Breast epithelium (tissue), 4 donors: Measurements from ENCODE around the gene IGFBPL1. TPM values are rescaled to one million over a fixed set of nuclear protein-coding genes. Genes with fewer than 3 reads are reported as not detected.

Experiments used
- DNase-seq, 2 donors: peaks; one replicate each; pipeline ENCODE4 v3.0.0-alpha.2; 2019; ENCODE audit warnings: low spot score in 2 of 2
- H3K27ac ChIP-seq, 2 donors: fragments of 200-600 bp; sonication (generic) in 1 of 2; one replicate each; pipeline ENCODE4 v1.5.1; 2016 to 2019; ENCODE audit warnings: mild to moderate bottlenecking in 1 of 2
- H3K27me3 ChIP-seq, 2 donors: fragments of 200-600 bp; sonication (generic) in 1 of 2; one replicate each; pipeline versions ENCODE4 v1.5.1 to v1.6.0; 2017 to 2019; ENCODE audit warnings: control low read depth in 1 of 2, mild to moderate bottlenecking in 1 of 2
- H3K36me3 ChIP-seq: fragments of 200-600 bp; one replicate; pipeline ENCODE4 v1.5.1; 2019
- H3K4me1 ChIP-seq, 2 donors: fragments of 200-600 bp; sonication (generic); one replicate each; pipeline ENCODE4 v1.5.1; 2016 to 2019; ENCODE audit warnings: control low read depth in 1 of 2
- H3K4me3 ChIP-seq, 3 donors: fragments of 200-600 bp; sonication (generic); 1 replicate in 2 of 3; 2 replicates in 1 of 3; pipeline ENCODE4 v1.5.1; 2016 to 2019; ENCODE audit warnings: mild to moderate bottlenecking in 3 of 3, moderate library complexity in 2 of 3
- H3K9me3 ChIP-seq, 2 donors: fragments of 200-600 bp; sonication (generic) in 1 of 2; one replicate each; pipeline ENCODE4 v1.5.1; 2016 to 2019; ENCODE audit warnings: control low read depth in 1 of 2
- POLR2A ChIP-seq: fragments of 450-650 bp; IDR thresholded peaks from one replicate; pipeline ENCODE4 v1.6.1; 2016; ENCODE audit warnings: antibody characterized with exemption, mild to moderate bottlenecking, moderate library complexity
- POLR2AphosphoS5 ChIP-seq, 3 donors: sonication (generic); formaldehyde crosslinking; IDR thresholded peaks; one replicate each; pipeline ENCODE4 v1.6.1; 2017; ENCODE audit warnings: antibody characterized with exemption in 3 of 3
- intact Hi-C: fragments of 100-400 bp; cut with DNase I; formaldehyde crosslinking; loops from one replicate; pipeline ENCODE4 v1.15.1; 2023; ENCODE audit warnings: low total_unique reads
- total RNA-seq, 3 donors: library from RNA; depleted of rRNA; stranded (reverse); fragments of >200 nt; gene quantifications; one replicate each; pipeline ENCODE4 v1.1.0, GENCODE V29; 2016
- TF ChIP-seq, protein P1 (sequence below), 3 donors: fragments of 450-650 bp; IDR thresholded peaks; one replicate each; pipeline ENCODE4 v1.5.1; 2016 to 2017; ENCODE audit warnings: antibody characterized with exemption in 3 of 3, mild to moderate bottlenecking in 3 of 3, moderate library complexity in 3 of 3

Gene IGFBPL1
- total RNA-seq, 3 donors from 2014 or later: not detected

DNA sequence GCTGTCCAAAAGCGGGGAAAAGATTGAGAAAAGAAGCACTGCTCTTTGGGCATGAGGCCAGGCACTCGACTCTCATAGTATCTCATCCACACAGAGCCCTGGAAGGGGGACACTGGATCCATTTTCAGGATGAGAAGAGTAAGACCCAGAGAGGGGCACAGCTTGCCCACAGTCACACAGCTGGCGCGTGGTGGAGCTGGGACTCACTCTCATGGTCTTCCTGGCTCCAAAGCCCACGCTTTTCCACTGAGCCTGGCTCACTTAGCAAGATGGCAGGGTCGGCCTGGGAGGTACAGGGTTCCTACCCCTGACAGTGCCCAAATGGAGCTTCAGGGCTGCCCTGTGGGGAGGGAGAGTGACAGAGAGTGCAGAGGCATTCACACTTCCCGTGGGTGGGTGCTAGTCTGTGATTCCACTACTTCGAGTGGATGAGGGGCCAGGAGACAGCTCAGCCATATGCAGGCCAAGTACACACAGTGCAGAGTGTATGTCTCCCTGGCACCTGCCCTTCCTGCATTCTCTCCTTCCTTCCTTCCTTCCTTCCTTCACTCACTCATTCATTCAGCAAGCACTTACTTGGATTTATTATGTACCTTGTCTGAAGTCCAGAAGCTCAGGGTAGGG is 18.3 kb upstream of the IGFBPL1 start:
- H3K27me3 ChIP-seq: no peaks in the 10 kb centered on the region
- H3K27ac ChIP-seq: no peak overlapping the region
- no peaks in the 10 kb centered on the region for H3K4me1 ChIP-seq
- DNase-seq: no peak
- no peaks in the 10 kb centered on the region for H3K36me3 ChIP-seq
- intact Hi-C loops: no loop called here
- no peaks in the 10 kb centered on the region for H3K9me3 ChIP-seq
- no peak overlapping the region for H3K4me3 ChIP-seq
- TF ChIP-seq, protein P1, sequence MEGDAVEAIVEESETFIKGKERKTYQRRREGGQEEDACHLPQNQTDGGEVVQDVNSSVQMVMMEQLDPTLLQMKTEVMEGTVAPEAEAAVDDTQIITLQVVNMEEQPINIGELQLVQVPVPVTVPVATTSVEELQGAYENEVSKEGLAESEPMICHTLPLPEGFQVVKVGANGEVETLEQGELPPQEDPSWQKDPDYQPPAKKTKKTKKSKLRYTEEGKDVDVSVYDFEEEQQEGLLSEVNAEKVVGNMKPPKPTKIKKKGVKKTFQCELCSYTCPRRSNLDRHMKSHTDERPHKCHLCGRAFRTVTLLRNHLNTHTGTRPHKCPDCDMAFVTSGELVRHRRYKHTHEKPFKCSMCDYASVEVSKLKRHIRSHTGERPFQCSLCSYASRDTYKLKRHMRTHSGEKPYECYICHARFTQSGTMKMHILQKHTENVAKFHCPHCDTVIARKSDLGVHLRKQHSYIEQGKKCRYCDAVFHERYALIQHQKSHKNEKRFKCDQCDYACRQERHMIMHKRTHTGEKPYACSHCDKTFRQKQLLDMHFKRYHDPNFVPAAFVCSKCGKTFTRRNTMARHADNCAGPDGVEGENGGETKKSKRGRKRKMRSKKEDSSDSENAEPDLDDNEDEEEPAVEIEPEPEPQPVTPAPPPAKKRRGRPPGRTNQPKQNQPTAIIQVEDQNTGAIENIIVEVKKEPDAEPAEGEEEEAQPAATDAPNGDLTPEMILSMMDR (IDR thresholded peaks at IDR 0.05): no peak
- TF ChIP-seq POLR2AphosphoS5 (IDR thresholded peaks at IDR 0.05): no peak
- TF ChIP-seq POLR2A: no peak

DNA sequence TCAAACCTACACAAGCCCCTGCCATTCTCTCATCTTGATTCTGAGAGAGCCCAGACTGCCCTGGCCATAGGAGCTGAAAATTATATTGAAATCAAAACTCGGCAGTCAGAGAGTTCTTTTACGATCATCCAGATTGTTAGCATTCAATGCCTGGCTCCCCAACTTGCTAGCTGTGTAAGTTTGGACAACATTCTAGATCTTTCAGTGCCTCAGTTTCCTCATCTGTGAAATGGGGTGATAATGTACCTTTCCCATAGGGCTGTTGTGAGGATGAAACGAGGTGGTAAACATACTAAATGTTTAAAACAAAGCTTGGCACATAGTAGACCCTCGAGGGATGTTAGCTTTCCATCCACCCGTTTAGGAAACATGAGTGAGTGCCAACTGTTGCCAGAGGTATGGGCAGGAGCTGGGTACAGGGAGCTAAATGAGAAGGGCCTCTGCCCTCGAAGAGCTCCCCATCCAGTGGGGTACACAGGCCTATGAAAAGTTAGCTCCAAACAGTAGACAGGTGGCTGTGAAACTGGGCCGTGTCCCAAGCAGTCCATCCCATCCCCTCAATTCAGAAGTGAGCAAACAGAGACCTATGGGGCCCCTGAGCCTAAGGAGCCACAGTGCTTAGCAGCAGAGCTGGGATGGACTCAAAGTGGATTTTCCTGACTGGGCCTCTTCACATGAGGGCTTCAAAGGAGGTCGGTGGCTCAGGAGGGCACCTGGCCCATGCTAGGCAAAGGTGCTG is 17.3 kb upstream of the IGFBPL1 start:
- intact Hi-C loops: no loop called here
- TF ChIP-seq, protein P1 (IDR thresholded peaks at IDR 0.05): no peak
- TF ChIP-seq POLR2A (no peak), POLR2AphosphoS5 (IDR thresholded peaks at IDR 0.05) (no peak)

DNA sequence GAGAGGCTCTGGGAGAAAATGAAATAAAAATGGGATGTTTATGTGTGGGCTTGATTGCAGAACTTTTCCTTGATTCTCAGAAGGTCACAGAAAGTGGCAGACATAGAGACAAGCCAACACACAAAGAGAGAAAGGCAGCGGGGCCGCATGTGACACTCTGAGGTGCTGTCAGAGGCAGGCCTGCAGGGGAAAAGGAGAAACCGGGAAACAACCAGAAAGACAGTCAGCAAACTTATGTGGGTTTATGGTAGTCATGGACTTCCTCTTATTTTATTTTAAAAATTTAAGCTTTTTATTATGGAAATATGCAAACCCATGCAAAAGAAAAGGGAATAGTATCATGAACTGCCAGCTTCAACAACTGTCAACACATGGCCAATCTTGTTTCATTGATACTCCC is 16.3 kb upstream of the IGFBPL1 start:
- no peak overlapping the region for H3K4me3 ChIP-seq
- no peak for DNase-seq
- no peaks in the 10 kb centered on the region for H3K9me3 ChIP-seq
- intact Hi-C loops: no loop called here
- H3K36me3 ChIP-seq: no peaks in the 10 kb centered on the region
- H3K27me3 ChIP-seq: no peaks in the 10 kb centered on the region
- TF ChIP-seq POLR2A (no peak), POLR2AphosphoS5 (IDR thresholded peaks at IDR 0.05) (no peak)
- TF ChIP-seq, protein P1 (IDR thresholded peaks at IDR 0.05): no peak
- H3K4me1 ChIP-seq: no peaks in the 10 kb centered on the region
- H3K27ac ChIP-seq: no peak overlapping the region

More for the DNA sequence above, 17.3 kb upstream of the IGFBPL1 start:
- no peaks in the 10 kb centered on the region for H3K9me3 ChIP-seq
- H3K27me3 ChIP-seq: no peaks in the 10 kb centered on the region
- no peak for DNase-seq
- H3K4me1 ChIP-seq: no peaks in the 10 kb centered on the region
- H3K27ac ChIP-seq: no peak overlapping the region
- H3K36me3 ChIP-seq: no peaks in the 10 kb centered on the region
- no peak overlapping the region for H3K4me3 ChIP-seq

DNA sequence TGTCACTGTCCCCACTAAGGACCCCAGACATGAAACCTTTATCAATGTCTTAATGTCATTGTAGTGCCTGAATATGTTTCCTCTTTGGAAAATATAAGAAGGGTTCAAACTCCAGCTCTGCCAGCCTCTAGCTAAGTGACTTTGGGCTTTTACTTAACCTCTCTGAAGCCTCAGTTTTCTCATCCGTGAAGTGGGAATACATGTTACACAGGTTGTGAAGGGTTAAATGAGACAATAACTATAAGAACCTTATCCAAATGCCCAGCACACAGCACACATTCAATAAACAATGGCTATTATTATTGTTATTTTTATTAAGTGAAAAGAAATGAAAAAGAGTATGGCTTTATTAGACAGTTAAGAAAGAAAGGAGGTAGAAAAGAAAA is 15.7 kb upstream of the IGFBPL1 start:
- no peak for DNase-seq
- Histone ChIP-seq H3K4me3 (no peak overlapping the region), H3K36me3 (no peaks in the 10 kb centered on the region), H3K4me1 (no peaks in the 10 kb centered on the region), H3K27me3 (no peaks in the 10 kb centered on the region), H3K9me3 (no peaks in the 10 kb centered on the region), H3K27ac (no peak overlapping the region)
- TF ChIP-seq, protein P1 (IDR thresholded peaks at IDR 0.05): no peak
- TF ChIP-seq POLR2AphosphoS5 (IDR thresholded peaks at IDR 0.05) (no peak), POLR2A (no peak)
- intact Hi-C loops: no loop called here

DNA sequence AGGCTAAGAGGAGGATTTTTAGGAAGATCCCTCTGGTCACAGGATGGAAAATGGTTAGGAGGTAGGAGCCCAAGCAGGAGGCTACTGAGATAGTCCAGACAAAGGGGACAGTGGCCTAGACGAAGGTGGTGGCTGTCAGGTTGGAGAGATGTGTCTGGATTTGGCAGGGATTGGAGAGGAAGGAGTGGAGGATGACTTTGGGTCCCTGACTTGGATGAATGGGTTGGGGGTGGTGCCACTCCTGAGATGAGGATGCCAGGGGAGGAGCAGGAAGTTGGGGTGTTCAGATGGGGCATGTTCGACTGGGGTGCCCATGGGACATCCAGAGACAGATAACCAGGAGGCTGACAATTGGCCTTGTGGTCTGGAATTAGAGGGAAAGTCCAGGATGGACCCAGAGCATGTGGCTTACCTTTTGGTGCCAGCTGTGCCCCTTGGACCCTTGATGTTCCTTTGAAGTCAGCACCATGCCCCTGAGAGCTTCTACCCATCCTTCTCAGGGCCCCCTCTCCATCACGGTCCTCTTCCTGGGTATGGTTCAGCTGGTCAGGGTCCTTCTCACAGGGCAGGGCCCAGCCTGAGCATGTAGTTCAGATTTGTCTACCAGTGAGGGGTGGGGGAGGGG is 15.1 kb upstream of the IGFBPL1 start:
- no peaks in the 10 kb centered on the region for H3K4me1 ChIP-seq
- H3K9me3 ChIP-seq: no peaks in the 10 kb centered on the region
- intact Hi-C loops: no loop called here
- no peak for TF ChIP-seq POLR2AphosphoS5 (IDR thresholded peaks at IDR 0.05)
- TF ChIP-seq, protein P1 (IDR thresholded peaks at IDR 0.05): no peak
- TF ChIP-seq POLR2A: no peak
- no peaks in the 10 kb centered on the region for H3K36me3 ChIP-seq
- no peak overlapping the region for H3K27ac ChIP-seq
- no peak overlapping the region for H3K4me3 ChIP-seq
- no peaks in the 10 kb centered on the region for H3K27me3 ChIP-seq
- DNase-seq: no peak
